Stimulated activated CD8-positive, alpha-beta memory T cell treated with anti-CD3 and anti-CD28 coated beads, Interleukin-12 subunit alpha, Interleukin-12 subunit beta, amount 100 ng/mL, for 1 hour (primary cell): ENCODE measurements around the gene S100A7A.
A peak's percentile ranks its signal among the peaks of the same experiment; 100 is the strongest.
"Not testable (repeated sequence)": the region's sequence is repeated elsewhere in the genome, so short reads cannot be mapped to it uniquely, and the experiment has no call there.

Experiments used
- DNase-seq: peaks from one replicate; pipeline ENCODE4 v3.0.0-alpha.2; 2020; ENCODE audit warnings: low read depth

Gene S100A7A

GRCh38 chr1:153395136-153395685 lies 21.1 kb upstream of the S100A7A start:
- no peak for DNase-seq

GRCh38 chr1:153395776-153396175 lies 20.5 kb upstream of the S100A7A start:
- DNase-seq: no peak

DNA sequence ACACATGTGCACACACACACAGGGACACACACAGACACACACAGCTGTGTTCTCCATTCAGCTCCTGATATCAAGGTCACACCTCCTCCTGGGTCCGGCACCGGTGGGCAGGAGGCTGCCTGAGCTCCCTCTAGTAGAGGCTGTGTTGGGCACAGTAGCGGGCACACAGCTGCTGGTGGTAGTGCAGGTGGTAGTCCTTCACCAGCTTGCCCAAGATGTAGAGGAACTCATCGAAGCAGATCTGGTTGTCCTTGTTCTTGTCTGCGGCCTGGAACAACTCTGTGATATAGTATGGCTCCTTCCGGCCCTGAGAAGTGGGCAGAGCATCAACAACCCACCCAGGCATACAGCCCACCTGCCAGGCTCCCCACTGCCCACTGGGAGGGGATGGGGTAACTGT lies 19.9 kb upstream of the S100A7A start:
- no peak for DNase-seq

- DNase-seq: no peak
These were observed 19.0 kb upstream of the S100A7A start for GRCh38 chr1:153397051-153397923.

GRCh38 chr1:153397924-153398651 lies 18.2 kb upstream of the S100A7A start:
- DNase-seq: no peak

- no peak for DNase-seq
These were observed 16.8 kb upstream of the S100A7A start for GRCh38 chr1:153399401-153400055.

DNA sequence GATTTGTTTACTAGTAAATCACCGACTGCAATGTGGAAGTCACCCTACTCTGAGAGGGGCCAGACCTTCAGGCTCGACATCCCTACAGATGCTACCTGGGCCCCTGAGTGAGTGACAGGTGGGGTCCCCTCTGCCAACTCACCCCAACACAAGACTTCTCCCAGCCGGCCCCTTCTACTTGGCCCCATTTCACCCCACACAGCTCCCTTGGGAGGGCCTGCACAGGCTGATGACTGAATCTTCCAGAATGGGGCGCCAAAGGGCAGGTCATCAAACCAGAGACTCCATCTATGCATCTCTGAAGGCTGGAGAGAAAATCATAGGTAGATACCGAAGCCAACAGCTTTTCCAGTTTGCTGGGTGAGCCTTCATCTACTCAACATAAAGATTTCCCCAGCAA lies 16.1 kb upstream of the S100A7A start:
- DNase-seq: no peak

- no peak for DNase-seq
These were observed 14.9 kb upstream of the S100A7A start for GRCh38 chr1:153401461-153401860.

GRCh38 chr1:153402226-153402625 lies 14.1 kb upstream of the S100A7A start:
- DNase-seq: no peak

- DNase-seq: no peak
These were observed 12.8 kb upstream of the S100A7A start for GRCh38 chr1:153403421-153404085.

- no peak for DNase-seq
These were observed 12.2 kb upstream of the S100A7A start for GRCh38 chr1:153404086-153404635.

GRCh38 chr1:153404768-153405167 lies 11.6 kb upstream of the S100A7A start:
- peak; percentile 14 for DNase-seq

- not testable (repeated sequence) for DNase-seq
These were observed 10.3 kb upstream of the S100A7A start for GRCh38 chr1:153405825-153406599.

GRCh38 chr1:153407274-153407673 lies 9.0 kb upstream of the S100A7A start:
- DNase-seq: not testable (repeated sequence)

- DNase-seq: not testable (repeated sequence)
These were observed 2.4 kb upstream of the S100A7A start for GRCh38 chr1:153413961-153414360.

DNA sequence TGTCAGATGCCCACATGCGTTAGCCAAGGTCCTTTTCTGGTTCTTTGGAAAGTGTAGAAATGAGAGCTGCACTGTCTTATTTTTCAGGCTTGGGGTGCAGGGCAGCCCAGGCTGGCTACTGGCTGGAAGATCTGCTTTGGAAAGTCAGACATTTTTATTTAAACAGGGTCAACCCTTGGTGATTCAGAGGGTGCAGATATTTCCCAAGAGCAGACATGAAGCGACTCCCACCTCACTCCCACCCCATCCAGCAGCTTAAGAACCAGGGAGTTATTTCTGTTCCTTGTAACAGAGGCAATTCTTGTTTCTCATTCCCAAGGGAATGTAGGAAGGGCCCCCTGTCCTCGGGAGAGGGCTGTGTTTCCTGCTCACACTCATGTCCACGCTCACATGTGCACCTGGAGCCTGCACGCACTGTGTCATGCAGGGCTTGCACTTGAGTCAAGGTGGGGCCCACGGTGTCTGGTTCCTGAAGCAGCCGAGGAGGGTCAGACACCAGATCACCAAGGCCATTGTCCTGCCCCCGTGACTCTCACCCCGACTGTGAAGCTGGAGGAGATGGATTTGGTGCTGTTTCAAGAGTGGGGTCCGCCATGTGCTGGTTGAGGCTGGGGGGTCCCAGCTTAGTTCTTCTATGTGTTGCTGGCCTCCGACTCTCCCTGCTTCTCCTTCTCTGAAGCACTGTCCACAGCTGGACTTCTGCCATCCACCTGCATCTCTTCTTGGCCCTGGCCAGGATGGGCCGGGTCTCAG lies 992 bp downstream of the S100A7A start:
- DNase-seq: no peak

DNA sequence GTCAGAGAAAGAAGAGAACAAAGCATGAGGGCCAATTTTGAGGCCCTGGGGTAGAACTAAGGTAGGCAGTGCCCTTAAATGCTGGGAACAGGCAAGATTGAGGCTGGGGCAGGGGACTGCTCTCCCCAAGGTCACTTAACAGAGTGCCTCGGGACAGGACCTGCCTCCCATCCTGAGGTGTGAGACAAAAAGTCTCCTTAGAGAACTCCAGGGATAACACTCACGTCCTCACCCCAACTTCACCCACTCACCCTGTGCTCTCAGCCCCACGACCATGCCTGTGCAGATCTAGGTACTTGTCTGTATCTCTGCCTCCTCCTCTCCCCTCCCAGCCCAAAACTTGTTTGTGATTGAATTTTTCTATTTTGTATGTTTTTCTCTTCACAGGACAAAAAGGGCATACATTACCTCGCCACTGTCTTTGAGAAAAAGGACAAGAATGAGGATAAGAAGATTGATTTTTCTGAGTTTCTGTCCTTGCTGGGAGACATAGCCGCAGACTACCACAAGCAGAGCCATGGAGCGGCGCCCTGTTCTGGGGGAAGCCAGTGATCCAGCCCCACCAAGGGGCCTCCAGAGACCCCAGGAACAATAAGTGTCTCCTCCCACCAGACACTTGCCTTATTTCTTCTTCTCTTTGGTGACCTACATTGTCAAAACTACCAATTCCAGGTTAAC lies 2.6 kb downstream of the S100A7A start:
- not testable (repeated sequence) for DNase-seq

- DNase-seq: not testable (repeated sequence)
These were observed 3.1 kb downstream of the S100A7A start for GRCh38 chr1:153419436-153419793.

DNA sequence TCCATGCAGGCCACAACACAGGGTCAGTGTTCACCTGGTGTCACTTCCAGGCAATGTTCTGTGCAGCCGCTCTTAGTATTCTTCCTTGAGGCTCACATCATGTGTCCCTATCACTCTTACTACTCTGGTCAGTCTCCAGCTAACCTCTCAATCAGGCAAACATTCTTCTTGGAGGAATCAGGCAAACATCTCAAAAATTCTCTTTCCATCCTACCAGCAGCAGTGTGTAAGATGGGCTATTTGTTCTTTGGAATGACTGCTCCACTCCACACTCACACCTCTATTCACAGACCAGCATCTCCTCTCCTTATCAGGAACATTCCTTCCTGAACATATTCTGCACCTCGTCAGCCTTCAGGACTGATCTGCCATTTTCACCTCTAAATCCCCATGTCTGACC lies 4.0 kb downstream of the S100A7A start:
- no peak for DNase-seq
